ENCODE results near the gene MYZAP. TPM values are rescaled to one million over a fixed set of nuclear protein-coding genes. Genes with fewer than 3 reads are reported as not detected.

Gene MYZAP
- total and polyA plus RNA-seq, 4 donors = 0.50 to 1.8 (median 0.99) TPM

DNA sequence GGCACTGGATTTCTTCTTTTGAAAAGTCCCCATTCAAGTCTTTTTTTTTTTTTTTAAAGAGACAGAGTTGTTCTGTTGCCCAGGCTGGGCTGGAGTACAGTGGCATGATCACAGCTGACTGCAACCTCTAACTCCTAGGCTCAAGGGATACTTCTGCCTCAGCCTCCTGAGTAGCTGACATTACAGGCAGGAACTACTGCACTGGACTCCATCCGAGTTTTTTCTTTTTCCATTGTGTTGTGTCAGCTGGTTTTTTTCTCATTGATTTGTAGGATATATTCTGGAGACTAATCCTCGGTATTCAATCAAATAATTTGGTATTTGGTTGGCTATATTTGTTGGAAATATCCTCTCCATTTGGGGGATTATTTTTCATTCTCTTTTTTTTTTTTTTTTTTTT, 126.6 kb downstream of the MYZAP start:
- Histone ChIP-seq H3K4me3 (ENCODE audit: low read depth in 1 of 3, low read length in 3 of 3) (no peak overlapping the region), H3K27me3 (ENCODE audit: control insufficient read depth in 4 of 4, insufficient read depth in 4 of 4, low read length in 3 of 4) (no peaks in the 10 kb centered on the region), H3K9me3 (ENCODE audit: control insufficient read depth in 4 of 4, low read length in 3 of 4) (no peaks in the 10 kb centered on the region), H3K9ac (ENCODE audit: low read depth in 1 of 2, low read length in 2 of 2) (no peak overlapping the region), H3K27ac (ENCODE audit: low read depth in 1 of 2, low read length in 2 of 2) (no peak overlapping the region), H3K4me1 (ENCODE audit: control insufficient read depth in 4 of 4, insufficient read depth in 4 of 4, low read length in 3 of 4) (no peaks in the 10 kb centered on the region), H3K36me3 (ENCODE audit: control insufficient read depth in 4 of 4, insufficient read depth in 3 of 4, low read depth in 1 of 4, low read length in 3 of 4) (peaks cover 7 to 21% (median 16%) of the 10 kb centered on the region in 4 donors)
- 94% methylated on average over 2 of the region's 2 CpGs for WGBS
- no peak for DNase-seq (ENCODE audit: low spot score)
- TF ChIP-seq JUND (IDR thresholded peaks at IDR 0.05) = no peak
- TF ChIP-seq, protein P1, sequence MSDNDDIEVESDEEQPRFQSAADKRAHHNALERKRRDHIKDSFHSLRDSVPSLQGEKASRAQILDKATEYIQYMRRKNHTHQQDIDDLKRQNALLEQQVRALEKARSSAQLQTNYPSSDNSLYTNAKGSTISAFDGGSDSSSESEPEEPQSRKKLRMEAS (IDR thresholded peaks at IDR 0.05) = no peak
- no peak for TF ChIP-seq HNF4G (IDR thresholded peaks at IDR 0.05)
- TF ChIP-seq NR2F2 (IDR thresholded peaks at IDR 0.05) = no peak
- TF ChIP-seq, protein P2, sequence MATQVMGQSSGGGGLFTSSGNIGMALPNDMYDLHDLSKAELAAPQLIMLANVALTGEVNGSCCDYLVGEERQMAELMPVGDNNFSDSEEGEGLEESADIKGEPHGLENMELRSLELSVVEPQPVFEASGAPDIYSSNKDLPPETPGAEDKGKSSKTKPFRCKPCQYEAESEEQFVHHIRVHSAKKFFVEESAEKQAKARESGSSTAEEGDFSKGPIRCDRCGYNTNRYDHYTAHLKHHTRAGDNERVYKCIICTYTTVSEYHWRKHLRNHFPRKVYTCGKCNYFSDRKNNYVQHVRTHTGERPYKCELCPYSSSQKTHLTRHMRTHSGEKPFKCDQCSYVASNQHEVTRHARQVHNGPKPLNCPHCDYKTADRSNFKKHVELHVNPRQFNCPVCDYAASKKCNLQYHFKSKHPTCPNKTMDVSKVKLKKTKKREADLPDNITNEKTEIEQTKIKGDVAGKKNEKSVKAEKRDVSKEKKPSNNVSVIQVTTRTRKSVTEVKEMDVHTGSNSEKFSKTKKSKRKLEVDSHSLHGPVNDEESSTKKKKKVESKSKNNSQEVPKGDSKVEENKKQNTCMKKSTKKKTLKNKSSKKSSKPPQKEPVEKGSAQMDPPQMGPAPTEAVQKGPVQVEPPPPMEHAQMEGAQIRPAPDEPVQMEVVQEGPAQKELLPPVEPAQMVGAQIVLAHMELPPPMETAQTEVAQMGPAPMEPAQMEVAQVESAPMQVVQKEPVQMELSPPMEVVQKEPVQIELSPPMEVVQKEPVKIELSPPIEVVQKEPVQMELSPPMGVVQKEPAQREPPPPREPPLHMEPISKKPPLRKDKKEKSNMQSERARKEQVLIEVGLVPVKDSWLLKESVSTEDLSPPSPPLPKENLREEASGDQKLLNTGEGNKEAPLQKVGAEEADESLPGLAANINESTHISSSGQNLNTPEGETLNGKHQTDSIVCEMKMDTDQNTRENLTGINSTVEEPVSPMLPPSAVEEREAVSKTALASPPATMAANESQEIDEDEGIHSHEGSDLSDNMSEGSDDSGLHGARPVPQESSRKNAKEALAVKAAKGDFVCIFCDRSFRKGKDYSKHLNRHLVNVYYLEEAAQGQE (IDR thresholded peaks at IDR 0.05) = no peak
- TF ChIP-seq HNF4A (conservative IDR thresholded peaks at IDR 0.05) = no peak
- no peak for TF ChIP-seq SP1 (IDR thresholded peaks at IDR 0.05)
- TF ChIP-seq EGR1 (IDR thresholded peaks at IDR 0.05; ENCODE audit: low read depth in 2 of 2) = no peak
- no peak for TF ChIP-seq YY1 (IDR thresholded peaks at IDR 0.05)
- TF ChIP-seq RXRA (IDR thresholded peaks at IDR 0.05) = no peak
- TF ChIP-seq, protein P3, sequence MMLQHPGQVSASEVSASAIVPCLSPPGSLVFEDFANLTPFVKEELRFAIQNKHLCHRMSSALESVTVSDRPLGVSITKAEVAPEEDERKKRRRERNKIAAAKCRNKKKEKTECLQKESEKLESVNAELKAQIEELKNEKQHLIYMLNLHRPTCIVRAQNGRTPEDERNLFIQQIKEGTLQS (IDR thresholded peaks at IDR 0.05) = no peak
- TF ChIP-seq FOXA1 (IDR thresholded peaks at IDR 0.05) = no peak
- TF ChIP-seq, protein P4, sequence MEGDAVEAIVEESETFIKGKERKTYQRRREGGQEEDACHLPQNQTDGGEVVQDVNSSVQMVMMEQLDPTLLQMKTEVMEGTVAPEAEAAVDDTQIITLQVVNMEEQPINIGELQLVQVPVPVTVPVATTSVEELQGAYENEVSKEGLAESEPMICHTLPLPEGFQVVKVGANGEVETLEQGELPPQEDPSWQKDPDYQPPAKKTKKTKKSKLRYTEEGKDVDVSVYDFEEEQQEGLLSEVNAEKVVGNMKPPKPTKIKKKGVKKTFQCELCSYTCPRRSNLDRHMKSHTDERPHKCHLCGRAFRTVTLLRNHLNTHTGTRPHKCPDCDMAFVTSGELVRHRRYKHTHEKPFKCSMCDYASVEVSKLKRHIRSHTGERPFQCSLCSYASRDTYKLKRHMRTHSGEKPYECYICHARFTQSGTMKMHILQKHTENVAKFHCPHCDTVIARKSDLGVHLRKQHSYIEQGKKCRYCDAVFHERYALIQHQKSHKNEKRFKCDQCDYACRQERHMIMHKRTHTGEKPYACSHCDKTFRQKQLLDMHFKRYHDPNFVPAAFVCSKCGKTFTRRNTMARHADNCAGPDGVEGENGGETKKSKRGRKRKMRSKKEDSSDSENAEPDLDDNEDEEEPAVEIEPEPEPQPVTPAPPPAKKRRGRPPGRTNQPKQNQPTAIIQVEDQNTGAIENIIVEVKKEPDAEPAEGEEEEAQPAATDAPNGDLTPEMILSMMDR (IDR thresholded peaks at IDR 0.05; ENCODE audit: low read depth, low read length, missing input control) = no peak

- Histone ChIP-seq H3K27me3 (ENCODE audit: control insufficient read depth in 4 of 4, insufficient read depth in 4 of 4, low read length in 3 of 4) (no peaks in the 10 kb centered on the region), H3K9me3 (ENCODE audit: control insufficient read depth in 4 of 4, low read length in 3 of 4) (peaks cover 0 to 3% (median 0%) of the 10 kb centered on the region in 4 donors), H3K4me1 (ENCODE audit: control insufficient read depth in 4 of 4, insufficient read depth in 4 of 4, low read length in 3 of 4) (no peaks in the 10 kb centered on the region), H3K4me3 (ENCODE audit: low read depth in 1 of 3, low read length in 3 of 3) (no peak overlapping the region), H3K9ac (ENCODE audit: low read depth in 1 of 2, low read length in 2 of 2) (no peak overlapping the region), H3K36me3 (ENCODE audit: control insufficient read depth in 4 of 4, insufficient read depth in 3 of 4, low read depth in 1 of 4, low read length in 3 of 4) (peaks cover 0 to 7% (median 3%) of the 10 kb centered on the region in 4 donors), H3K27ac (ENCODE audit: low read depth in 1 of 2, low read length in 2 of 2) (no peak overlapping the region)
- TF ChIP-seq, protein P3 (IDR thresholded peaks at IDR 0.05) = no peak
- no peak for TF ChIP-seq GABPA (IDR thresholded peaks at IDR 0.05 in 1 of 2, conservative IDR thresholded peaks at IDR 0.05 in 1 of 2)
- WGBS = 73% methylated on average over 3 of the region's 3 CpGs
- DNase-seq (ENCODE audit: low spot score) = no peak
These were observed 129.2 kb downstream of the MYZAP start for GRCh38 chr15:57720867-57721266.

Measured in liver (tissue), 9 donors.